GM19452 (cell line): Measurements from ENCODE around the gene RPL28.
A peak's percentile ranks its signal among the peaks of the same experiment; 100 is the strongest.

Experiments used
- ATAC-seq: cut with Tn5 transposase; IDR thresholded peaks from one replicate; pipeline ENCODE4 v1.9.1; 2021; ENCODE audit not compliant: unreplicated experiment

RPL28 gene

DNA sequence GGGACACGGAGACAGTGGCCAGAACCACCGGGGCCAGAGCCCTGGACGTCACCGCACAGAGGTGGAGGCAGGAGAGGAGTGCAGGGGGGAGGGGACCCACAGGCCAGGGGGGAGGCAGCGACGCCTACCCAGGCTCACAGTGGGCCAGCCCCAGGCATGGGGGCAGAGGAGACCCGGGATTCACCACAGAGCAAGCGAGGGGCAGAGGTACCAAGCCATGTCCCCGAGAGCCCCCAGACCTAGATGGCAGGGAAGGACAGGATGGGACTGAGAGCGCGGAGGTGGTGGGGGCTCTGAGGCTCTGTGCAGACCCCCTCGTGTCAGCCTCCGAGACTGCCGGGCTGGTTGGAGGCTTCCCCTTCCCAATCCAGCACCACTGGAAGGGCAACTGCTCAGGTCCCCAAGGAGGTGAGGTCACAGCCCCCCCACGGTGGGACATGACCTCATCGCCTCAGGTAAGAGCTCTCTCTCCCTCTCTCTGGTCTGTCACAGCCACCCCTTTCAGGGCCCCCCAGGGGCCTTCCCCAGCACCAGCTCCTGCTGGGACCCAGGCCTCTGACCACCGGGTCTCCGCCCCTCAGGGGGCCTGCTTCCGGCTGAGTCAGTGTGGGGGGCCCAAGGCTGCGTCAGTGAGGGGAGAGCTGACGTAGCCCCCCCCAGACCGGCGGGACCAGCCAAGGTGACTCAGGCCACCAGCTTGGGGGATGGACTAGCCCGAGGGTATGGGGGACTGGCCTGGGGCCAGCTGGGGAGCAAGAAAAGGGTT, 13.2 kb upstream of the RPL28 start:
- no peak for ATAC-seq

GRCh38 chr19:55373306-55373992, 12.3 kb upstream of the RPL28 start:
- ATAC-seq: no peak

DNA sequence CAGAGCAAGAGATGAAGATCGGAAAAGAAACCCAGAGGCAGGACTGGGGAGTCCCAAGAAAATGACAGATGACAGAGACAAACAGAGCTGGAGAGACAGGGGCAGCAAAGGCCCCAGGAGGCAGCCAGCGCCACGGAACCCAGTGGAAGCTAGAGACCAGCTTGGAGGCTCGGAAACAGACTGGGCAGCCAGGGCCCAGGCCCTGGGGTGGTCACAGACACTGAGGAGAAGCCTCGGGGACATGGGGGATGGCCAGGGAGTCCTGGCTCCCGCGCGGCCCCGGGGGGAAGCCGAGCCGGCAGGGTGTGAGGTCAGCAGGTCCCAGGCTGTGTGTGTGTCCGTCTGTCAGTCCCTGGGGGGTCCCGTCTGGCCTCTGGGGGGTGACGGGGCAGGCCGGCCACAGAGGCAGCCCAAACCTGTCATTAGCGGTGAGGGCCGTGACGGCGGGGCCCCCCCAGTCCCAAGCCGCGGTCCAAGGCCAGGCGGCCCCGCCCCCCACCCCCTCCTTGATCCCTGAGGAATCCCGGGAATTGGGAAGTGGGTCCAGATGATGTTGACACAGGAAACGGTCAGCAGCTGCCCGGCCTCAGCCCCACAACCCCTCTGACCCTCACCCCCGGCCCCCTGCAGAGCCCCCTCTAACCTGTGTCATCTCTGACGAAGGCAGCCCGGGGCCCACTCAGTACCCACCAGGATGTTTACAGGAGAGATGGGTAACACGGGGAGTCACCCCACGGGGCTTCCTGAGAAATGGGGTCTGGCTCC, 11.6 kb upstream of the RPL28 start:
- ATAC-seq: no peak

DNA sequence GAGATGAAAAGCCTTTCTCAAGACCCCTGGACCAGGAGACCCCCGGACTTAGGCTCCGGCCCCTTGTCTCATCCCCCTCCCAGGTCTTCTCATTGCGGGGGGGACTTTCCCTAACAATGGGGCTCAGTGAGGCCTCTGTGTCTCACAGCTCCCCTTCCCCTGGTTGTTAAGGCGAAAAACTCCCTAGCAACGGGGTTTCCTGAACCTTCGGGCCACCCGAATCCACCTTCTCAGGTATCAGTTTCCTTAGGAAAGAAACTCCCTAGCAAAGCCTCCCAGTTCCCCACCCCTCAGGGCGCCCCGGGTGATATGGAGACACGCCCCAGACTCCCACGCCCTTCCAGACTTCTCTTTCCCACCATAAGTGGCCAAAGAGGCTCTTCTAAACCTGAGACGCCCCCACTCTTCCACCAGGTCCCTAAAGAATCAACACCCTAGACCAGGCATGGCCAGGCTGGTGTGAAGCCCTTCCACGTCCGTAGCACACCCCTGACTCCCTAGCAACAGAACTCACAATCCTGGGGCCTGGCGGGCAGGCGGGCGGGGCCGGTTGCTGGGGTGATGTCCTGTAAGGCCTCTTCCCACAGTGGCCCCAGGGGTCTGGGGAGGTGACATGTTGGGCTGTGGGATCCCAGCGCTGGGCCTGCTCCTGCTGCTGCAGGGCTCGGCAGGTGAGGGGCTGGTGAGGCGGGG, 9.3 kb upstream of the RPL28 start, which contains the start of gene TMEM190:
TSS of gene TMEM190 (plus strand) at position 586 of the 693 bp plus-strand sequence. CDS start at position 614, 28 bp downstream.
- no peak for ATAC-seq

DNA sequence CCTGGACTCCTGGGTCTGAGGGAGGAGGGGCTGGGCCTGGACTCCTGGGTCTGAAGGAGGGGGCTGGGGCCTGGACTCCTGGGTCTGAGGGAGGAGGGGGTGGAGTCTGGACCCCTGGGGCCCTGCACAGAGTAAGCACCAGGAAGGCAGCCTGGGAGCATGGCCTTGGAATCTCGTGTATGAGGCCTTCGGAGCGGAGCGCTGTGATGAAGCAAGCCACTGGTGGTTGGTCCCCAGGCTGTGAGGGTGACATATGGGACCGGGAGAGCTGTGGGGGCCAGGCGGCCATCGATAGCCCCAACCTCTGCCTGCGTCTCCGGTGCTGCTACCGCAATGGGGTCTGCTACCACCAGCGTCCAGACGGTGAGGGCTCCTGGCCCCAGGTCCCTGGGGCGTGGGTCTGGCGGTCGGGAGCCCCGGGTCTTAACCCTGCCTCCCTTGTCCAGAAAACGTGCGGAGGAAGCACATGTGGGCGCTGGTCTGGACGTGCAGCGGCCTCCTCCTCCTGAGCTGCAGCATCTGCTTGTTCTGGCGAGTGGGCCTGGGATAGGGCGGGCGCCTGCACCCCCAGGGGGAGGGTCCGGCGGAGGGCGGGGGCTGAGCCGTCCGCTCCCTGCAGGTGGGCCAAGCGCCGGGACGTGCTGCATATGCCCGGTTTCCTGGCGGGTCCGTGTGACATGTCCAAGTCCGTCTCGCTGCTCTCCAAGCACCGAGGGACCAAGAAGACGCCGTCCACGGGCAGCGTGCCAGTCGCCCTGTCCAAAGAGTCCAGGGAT, 8.2 kb upstream of the RPL28 start:
- ATAC-seq: no peak

- ATAC-seq: no peak
Measured at GRCh38 chr19:55379174-55379573, 6.6 kb upstream of the RPL28 start.

- ATAC-seq: no peak
Measured at GRCh38 chr19:55382013-55382412, 3.7 kb upstream of the RPL28 start.

DNA sequence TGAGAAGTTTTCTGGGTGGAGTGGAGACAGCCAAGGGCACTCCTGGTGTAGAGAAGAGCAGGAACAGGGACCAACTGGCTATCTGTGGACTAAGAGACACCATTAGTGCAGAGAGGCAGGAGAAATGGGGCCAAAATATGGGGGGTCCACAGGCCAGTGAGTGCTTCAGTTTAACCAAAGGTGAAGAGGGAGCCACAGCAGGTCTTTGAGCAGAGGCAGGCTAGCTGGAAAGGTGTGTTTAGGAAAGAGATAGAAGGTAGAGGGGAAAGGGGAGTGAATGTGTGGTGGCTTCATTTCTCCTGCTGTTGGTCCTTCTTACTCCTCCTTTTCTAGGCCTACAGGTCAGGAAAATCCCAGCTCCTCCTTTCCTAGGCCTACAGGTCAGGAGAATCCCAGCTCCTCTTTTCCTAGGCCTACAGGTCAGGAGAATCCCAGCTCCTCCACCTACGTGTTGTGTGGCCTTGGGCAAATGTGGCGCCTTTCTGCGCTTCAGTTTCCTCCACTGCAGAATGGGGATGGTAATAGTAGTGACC, 3.1 kb upstream of the RPL28 start:
- ATAC-seq: no peak

DNA sequence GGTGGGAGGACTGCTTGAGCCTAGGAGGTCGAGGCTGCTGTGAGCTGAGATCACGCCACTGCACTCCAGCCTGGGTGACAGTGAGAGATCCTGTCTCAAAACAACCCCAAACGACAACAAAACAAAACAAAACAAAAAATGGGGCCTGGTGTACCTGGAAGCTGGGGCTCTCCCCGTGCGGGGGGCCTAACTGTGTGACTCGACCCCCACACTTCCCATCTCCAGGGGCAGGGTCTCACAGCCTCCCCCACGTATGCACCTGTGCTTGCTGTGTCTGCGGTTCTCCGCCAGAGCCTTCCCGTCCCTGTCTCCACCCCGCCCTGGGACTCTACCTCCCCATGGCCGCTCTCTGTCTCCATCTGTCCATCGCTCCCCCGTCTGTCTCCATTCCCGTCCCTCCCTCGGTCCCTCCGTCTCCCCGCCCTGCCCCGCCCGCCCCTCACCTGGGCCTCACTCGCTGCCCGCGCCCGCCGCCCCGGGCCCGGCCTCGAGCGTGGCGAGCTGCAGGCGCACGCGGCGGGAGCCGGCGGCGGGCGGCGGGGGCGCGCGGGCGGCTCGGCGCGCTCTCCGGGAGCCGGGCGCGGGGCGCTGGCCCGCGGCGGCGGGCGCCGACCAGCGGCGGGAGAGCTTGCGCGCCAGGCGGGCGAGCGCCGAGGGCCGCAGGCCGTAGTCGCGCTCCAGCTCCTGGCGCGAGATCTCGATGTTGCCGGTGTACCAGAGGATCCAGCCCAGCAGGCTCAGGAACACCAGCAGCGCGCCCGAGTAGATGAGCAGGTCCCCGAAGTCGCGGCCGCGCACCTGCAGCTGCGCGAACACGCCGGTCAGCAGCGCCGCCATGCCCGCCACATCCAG, 2.2 kb upstream of the RPL28 start:
- no peak for ATAC-seq

- no peak for ATAC-seq
Measured at GRCh38 chr19:55384131-55384919, 1.4 kb upstream of the RPL28 start, which contains the start of gene TMEM238. Gene TMEM238 (minus strand): TSS chr19:55384292. CDS start chr19:55384259, 33 bp downstream.

- peak; percentile 64 for ATAC-seq
Measured at GRCh38 chr19:55384920-55385723, 610 bp upstream of the RPL28 start.

DNA sequence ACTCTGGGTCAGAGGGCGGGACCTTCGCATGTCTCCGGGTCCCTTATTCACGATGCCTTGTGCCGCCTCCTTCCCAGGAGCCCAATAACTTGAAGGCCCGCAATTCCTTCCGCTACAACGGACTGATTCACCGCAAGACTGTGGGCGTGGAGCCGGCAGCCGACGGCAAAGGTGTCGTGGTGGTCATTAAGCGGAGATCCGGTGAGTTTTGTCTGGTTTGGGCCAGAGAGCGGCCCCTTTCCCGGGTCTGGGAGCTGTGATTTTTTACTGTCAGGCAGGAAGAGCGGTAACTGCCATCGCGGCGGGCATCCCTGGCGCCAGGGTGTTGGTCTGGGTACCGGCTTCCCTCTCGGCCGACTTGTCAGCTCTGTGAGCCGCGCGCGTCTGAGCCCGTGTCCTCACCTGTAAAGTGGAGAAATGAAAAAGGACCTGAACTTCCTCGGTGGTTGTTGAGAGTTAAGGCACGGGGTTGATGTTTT, 800 bp downstream of the RPL28 start:
- ATAC-seq: no peak

- no peak for ATAC-seq
Measured at GRCh38 chr19:55387736-55388497, 2.2 kb downstream of the RPL28 start.

GRCh38 chr19:55389386-55390317, 3.9 kb downstream of the RPL28 start:
- ATAC-seq: no peak

DNA sequence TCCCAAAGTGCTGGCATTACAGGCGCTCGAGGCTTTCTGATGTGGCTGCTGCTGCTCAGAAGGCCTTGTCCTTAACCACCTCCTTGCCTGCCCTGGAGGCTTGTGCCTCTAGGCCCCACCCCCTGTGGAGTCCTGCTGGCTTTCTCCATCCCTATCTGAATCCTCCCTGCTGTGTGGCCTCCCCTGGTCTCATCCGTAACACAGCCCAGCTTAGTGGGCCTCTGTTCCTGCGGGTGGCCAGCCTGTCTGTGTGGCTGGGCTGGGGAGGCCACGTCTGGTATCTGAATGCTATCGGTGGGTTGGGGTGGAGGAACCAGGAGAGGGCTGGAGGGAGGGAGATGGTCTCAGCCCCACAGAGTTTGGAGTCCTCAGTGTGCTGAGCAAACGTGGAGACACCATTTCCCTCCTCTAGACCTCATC, 4.7 kb downstream of the RPL28 start:
- no peak for ATAC-seq
